ENCODE data around the gene CCDC97. TPM values are rescaled to one million over a fixed set of nuclear protein-coding genes. Genes with fewer than 3 reads are reported as not detected.

Gene CCDC97
- total RNA-seq (2021) (24.1 and 26.4 TPM in 2 replicates), Bru-seq, nascent RNA (percentile 68 among the genes with signal in this experiment), BruChase-seq, experiment 1, labeled RNA remaining after a 2-hour chase (percentile 61 among the genes with signal in this experiment), BruChase-seq, experiment 2, labeled RNA remaining after a 6-hour chase (percentile 73 among the genes with signal in this experiment)
- long read RNA-seq, transcript CCDC97-201 (5 exons, 3,322 nt) = major isoform, 24 of 40 reads
- long read RNA-seq, partial matches to known transcripts = 10 of 40 reads
- long read RNA-seq, other reads (novel, unspliced or antisense) = 6 of 40 reads

DNA sequence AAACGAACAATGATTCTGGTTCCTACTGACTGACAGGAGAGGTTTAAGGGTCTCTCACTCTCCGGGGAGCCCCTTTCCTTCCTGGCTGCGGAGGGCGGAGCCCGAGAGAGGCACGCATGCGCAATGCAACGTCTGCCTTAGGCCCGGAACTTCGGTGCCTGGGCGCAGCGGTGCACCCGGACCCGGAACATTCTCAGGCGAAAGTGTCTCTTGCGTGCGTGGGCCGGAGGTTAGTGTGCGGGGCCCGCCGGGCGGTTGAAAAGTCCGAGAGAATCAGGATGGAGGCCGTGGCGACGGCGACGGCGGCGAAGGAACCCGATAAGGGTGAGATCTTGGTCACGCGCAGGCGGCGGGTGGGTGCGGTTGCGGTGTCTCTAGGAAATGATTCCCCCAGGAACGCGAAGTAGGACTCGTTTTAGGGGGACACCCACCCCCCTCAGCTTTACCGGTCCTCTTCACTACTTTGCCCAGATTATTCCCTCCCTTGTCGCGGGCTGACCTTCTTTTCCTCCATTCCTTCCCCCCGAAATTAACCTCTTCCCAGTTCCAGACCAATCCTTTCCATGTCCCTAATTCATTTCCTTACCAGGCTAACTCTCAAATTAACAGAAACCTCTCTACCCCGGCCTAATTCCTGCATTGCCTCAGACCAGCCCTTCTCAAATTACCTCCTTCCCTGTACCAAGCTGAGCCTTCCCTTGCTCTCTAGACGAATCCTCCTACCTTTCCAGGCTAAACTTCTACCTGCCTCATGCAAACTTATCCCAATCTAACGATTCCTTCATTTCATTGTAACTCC is at the start of gene CCDC97:
Gene CCDC97, plus strand, starts transcription at position 140 of the 799 bp plus-strand sequence. Its CDS starts 139 bp downstream, at position 279.
- H2AFZ ChIP-seq = peak within 1 kb of the TSS; percentile 90
- H3K27me3 ChIP-seq (ENCODE audit: insufficient read depth, low read depth) = no peaks in the 10 kb centered on the region
- ChIA-PET POLR2A (ENCODE audit: unreplicated experiment) (interaction anchor here (0.6 to 0.7 kb wide), 2 partner anchors 15 to 16 kb away, joined by 4 to 23 read pairs; no protein-coding TSS in a partner anchor), CTCF (no interaction called here)
- H3K9me3 ChIP-seq (ENCODE audit: insufficient read depth, low read depth) = no peaks in the 10 kb centered on the region
- peaks cover 25% of the 10 kb centered on the region for H3K79me2 ChIP-seq (ENCODE audit: low read depth)
- H3K4me1 ChIP-seq (replicated peaks; ENCODE audit: insufficient read depth) = peaks cover 16% of the 10 kb centered on the region
- no peaks in the 10 kb centered on the region for H3K9me2 ChIP-seq (ENCODE audit: insufficient read depth)
- 0 out of 2 replicates have a peak, but pooled peaks cover 7% of the 10 kb centered on the region for H4K20me1 ChIP-seq (ENCODE audit: insufficient read depth)
- peak; percentile 67 to 84 for DNase-seq
- BruUV-seq (replicated peaks) = TSS peak; percentile 34
- H3K36me3 ChIP-seq (ENCODE audit: low read depth) = 0 out of 2 replicates have a peak, but pooled peaks cover 4% of the 10 kb centered on the region
- peaks cover 47% of the 10 kb centered on the region for H3F3A ChIP-seq (ENCODE audit: insufficient read depth, low read depth)
- H3K27ac ChIP-seq = peak within 1 kb of the TSS; percentile 87
- H3K4me3 ChIP-seq = peak within 1 kb of the TSS; percentile 88
- TF ChIP-seq CTCF (conservative IDR thresholded peaks at IDR 0.05) (no peak), EZH2 (IDR thresholded peaks at IDR 0.05; ENCODE audit: low read depth) (no peak)
- intact Hi-C loops (cut with micrococcal nuclease; ENCODE audit: unreplicated experiment) = loop anchor here (1.0 kb wide), 1 partner anchor 42 kb away; no protein-coding TSS in a partner anchor
- H3K4me2 ChIP-seq = peak within 1 kb of the TSS; percentile 89

- intact Hi-C loops (cut with micrococcal nuclease; ENCODE audit: unreplicated experiment) = loop anchor here (1.0 to 10.0 kb wide), 5 partner anchors 42 to 599 kb away; partner anchors contain the start of gene AXL
These were observed 48.3 kb upstream of the CCDC97 start for GRCh38 chr19:41261474-41262190.

More at GRCh38 chr19:41261474-41262190, 48.3 kb upstream of the CCDC97 start:
- H3F3A ChIP-seq (ENCODE audit: insufficient read depth, low read depth) = peaks cover 24% of the 10 kb centered on the region; the same call in 1 of the 2 replicates
- H3K4me1 ChIP-seq (replicated peaks; ENCODE audit: insufficient read depth) = peaks cover 9% of the 10 kb centered on the region; the same call in 1 of the 2 replicates
- H3K9me3 ChIP-seq (ENCODE audit: insufficient read depth, low read depth) = no peaks in the 10 kb centered on the region
- ChIA-PET CTCF (interaction anchor here (0.7 kb wide), 1 partner anchor 117 kb away, joined by 4 read pairs; no protein-coding TSS in a partner anchor), POLR2A (ENCODE audit: unreplicated experiment) (interaction anchor here (1.3 kb wide), 1 partner anchor 57 kb away, joined by 20 read pairs; no protein-coding TSS in a partner anchor)
- H3K79me2 ChIP-seq (ENCODE audit: low read depth) = peaks cover 28% of the 10 kb centered on the region
- BruUV-seq (replicated peaks) = no TSS peak
- no peak for DNase-seq
- H3K4me2 ChIP-seq = peak overlapping the region; percentile 79
- TF ChIP-seq EZH2 (IDR thresholded peaks at IDR 0.05; ENCODE audit: low read depth) = no peak
- TF ChIP-seq CTCF (conservative IDR thresholded peaks at IDR 0.05) = no peak
- no peak overlapping the region for H3K27ac ChIP-seq
- H3K36me3 ChIP-seq (ENCODE audit: low read depth) = no peaks in the 10 kb centered on the region
- peak overlapping the region; percentile 14; the same call in 1 of the 2 replicates for H2AFZ ChIP-seq
- peak overlapping the region; percentile 85; the same call in 1 of the 2 replicates for H3K4me3 ChIP-seq
- H3K27me3 ChIP-seq (ENCODE audit: insufficient read depth, low read depth) = no peaks in the 10 kb centered on the region
- H4K20me1 ChIP-seq (ENCODE audit: insufficient read depth) = 0 out of 2 replicates have a peak, but pooled peaks cover under 1% of the 10 kb centered on the region
- H3K9me2 ChIP-seq (ENCODE audit: insufficient read depth) = no peaks in the 10 kb centered on the region
